ENCODE measurements around the gene RETNLB.

The RETNLB gene

DNA sequence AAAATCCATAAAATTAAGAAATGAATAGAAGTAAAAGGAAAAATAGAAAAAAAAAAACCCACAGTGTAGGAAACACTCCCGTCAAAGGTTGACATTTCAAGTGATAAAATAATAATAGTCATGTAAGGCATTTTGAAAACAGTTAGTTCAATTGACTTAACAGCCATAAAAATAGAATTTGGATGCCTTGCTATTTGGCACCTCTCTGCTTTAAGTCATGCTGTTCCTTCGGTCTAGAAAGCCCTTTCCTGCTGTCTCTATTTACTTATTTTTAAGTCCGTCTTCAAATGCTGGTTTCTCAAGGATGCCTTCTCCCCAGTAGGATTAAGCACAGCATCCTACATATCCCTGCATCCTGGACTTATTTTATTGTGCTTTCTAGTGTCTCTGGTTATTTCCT lies 22.3 kb upstream of the RETNLB start:
- TF ChIP-seq HDGF (IDR thresholded peaks at IDR 0.05; ENCODE audit: borderline replicate concordance) = no peak
- TF ChIP-seq FOXK2 (IDR thresholded peaks at IDR 0.05) = no peak
- TF ChIP-seq SUZ12 (IDR thresholded peaks at IDR 0.05) = no peak
- no peak for TF ChIP-seq BHLHE40 (IDR thresholded peaks at IDR 0.05; ENCODE audit: borderline replicate concordance)
- no peak for TF ChIP-seq LEF1 (IDR thresholded peaks at IDR 0.05; ENCODE audit: borderline replicate concordance)
- no peak for TF ChIP-seq NFRKB (IDR thresholded peaks at IDR 0.05)
- no peak for TF ChIP-seq CTBP1 (IDR thresholded peaks at IDR 0.05; ENCODE audit: borderline replicate concordance)
- TF ChIP-seq FOXM1 (IDR thresholded peaks at IDR 0.05; ENCODE audit: borderline replicate concordance) = no peak
- no peak for TF ChIP-seq TARDBP (IDR thresholded peaks at IDR 0.05)
- TF ChIP-seq, protein P1, sequence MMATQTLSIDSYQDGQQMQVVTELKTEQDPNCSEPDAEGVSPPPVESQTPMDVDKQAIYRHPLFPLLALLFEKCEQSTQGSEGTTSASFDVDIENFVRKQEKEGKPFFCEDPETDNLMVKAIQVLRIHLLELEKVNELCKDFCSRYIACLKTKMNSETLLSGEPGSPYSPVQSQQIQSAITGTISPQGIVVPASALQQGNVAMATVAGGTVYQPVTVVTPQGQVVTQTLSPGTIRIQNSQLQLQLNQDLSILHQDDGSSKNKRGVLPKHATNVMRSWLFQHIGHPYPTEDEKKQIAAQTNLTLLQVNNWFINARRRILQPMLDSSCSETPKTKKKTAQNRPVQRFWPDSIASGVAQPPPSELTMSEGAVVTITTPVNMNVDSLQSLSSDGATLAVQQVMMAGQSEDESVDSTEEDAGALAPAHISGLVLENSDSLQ (IDR thresholded peaks at IDR 0.05) = no peak
- TF ChIP-seq ZNF384 (IDR thresholded peaks at IDR 0.05) = no peak
- TF ChIP-seq ARNT (IDR thresholded peaks at IDR 0.05) = no peak
- TF ChIP-seq L3MBTL2 (conservative IDR thresholded peaks at IDR 0.05) = no peak
- no peak for TF ChIP-seq ELF4 (IDR thresholded peaks at IDR 0.05)
- no peak for TF ChIP-seq FOXA1 (IDR thresholded peaks at IDR 0.05)
- TF ChIP-seq SP1 (IDR thresholded peaks at IDR 0.05) = no peak
- no peak for DNase-seq (ENCODE audit: extremely low spot score)
- POLR2A ChIA-PET = no interaction called here
- CTCF ChIA-PET = no interaction called here

GRCh38 chr3:108775649-108776048 lies 18.4 kb upstream of the RETNLB start:
- CTCF ChIA-PET = no interaction called here
- no peak for TF ChIP-seq ZNF384 (IDR thresholded peaks at IDR 0.05)
- no peak for TF ChIP-seq NFRKB (IDR thresholded peaks at IDR 0.05)
- TF ChIP-seq LEF1 (IDR thresholded peaks at IDR 0.05; ENCODE audit: borderline replicate concordance) = no peak
- no peak for TF ChIP-seq FOXM1 (IDR thresholded peaks at IDR 0.05; ENCODE audit: borderline replicate concordance)
- TF ChIP-seq ARNT (IDR thresholded peaks at IDR 0.05) = no peak
- no peak for TF ChIP-seq SUZ12 (IDR thresholded peaks at IDR 0.05)
- TF ChIP-seq HDGF (IDR thresholded peaks at IDR 0.05; ENCODE audit: borderline replicate concordance) = no peak
- no peak for TF ChIP-seq L3MBTL2 (conservative IDR thresholded peaks at IDR 0.05)
- no peak for TF ChIP-seq SP1 (IDR thresholded peaks at IDR 0.05)
- TF ChIP-seq FOXA1 (IDR thresholded peaks at IDR 0.05) = no peak
- no peak for TF ChIP-seq TARDBP (IDR thresholded peaks at IDR 0.05)
- no peak for TF ChIP-seq BHLHE40 (IDR thresholded peaks at IDR 0.05; ENCODE audit: borderline replicate concordance)
- TF ChIP-seq, protein P1 (IDR thresholded peaks at IDR 0.05) = no peak
- TF ChIP-seq CTBP1 (IDR thresholded peaks at IDR 0.05; ENCODE audit: borderline replicate concordance) = no peak
- DNase-seq (ENCODE audit: extremely low spot score) = no peak
- POLR2A ChIA-PET = no interaction called here

- DNase-seq (ENCODE audit: extremely low spot score) = no peak
- POLR2A ChIA-PET = no interaction called here
- TF ChIP-seq FOXM1 (IDR thresholded peaks at IDR 0.05; ENCODE audit: borderline replicate concordance) (no peak), SUZ12 (IDR thresholded peaks at IDR 0.05) (no peak), ELF4 (IDR thresholded peaks at IDR 0.05) (no peak), BHLHE40 (IDR thresholded peaks at IDR 0.05; ENCODE audit: borderline replicate concordance) (no peak), LEF1 (IDR thresholded peaks at IDR 0.05; ENCODE audit: borderline replicate concordance) (no peak)
- TF ChIP-seq, protein P1 (IDR thresholded peaks at IDR 0.05) = no peak
- CTCF ChIA-PET = no interaction called here
Observed at GRCh38 chr3:108767253-108767652, 10.0 kb upstream of the RETNLB start.

- ChIA-PET CTCF (no interaction called here), POLR2A (no interaction called here)
Observed at GRCh38 chr3:108755686-108756085, 1.5 kb downstream of the RETNLB start.

GRCh38 chr3:108744762-108745161 lies 12.4 kb downstream of the RETNLB start:
- ChIA-PET CTCF (no interaction called here), POLR2A (no interaction called here)
- DNase-seq (ENCODE audit: extremely low spot score) = no peak
- TF ChIP-seq LEF1 (IDR thresholded peaks at IDR 0.05; ENCODE audit: borderline replicate concordance) (no peak), FOXK2 (IDR thresholded peaks at IDR 0.05) (no peak), NFRKB (IDR thresholded peaks at IDR 0.05) (no peak), TARDBP (IDR thresholded peaks at IDR 0.05) (no peak), SP1 (IDR thresholded peaks at IDR 0.05) (no peak), ZNF384 (IDR thresholded peaks at IDR 0.05) (no peak), SUZ12 (IDR thresholded peaks at IDR 0.05) (no peak), FOXM1 (IDR thresholded peaks at IDR 0.05; ENCODE audit: borderline replicate concordance) (no peak)
- TF ChIP-seq, protein P1 (IDR thresholded peaks at IDR 0.05) = no peak

More at GRCh38 chr3:108755686-108756085, 1.5 kb downstream of the RETNLB start:
- TF ChIP-seq FOXM1 (IDR thresholded peaks at IDR 0.05; ENCODE audit: borderline replicate concordance) = no peak
- no peak for TF ChIP-seq FOXA1 (IDR thresholded peaks at IDR 0.05)
- TF ChIP-seq BHLHE40 (IDR thresholded peaks at IDR 0.05; ENCODE audit: borderline replicate concordance) = no peak
- no peak for TF ChIP-seq TARDBP (IDR thresholded peaks at IDR 0.05)
- no peak for TF ChIP-seq HDGF (IDR thresholded peaks at IDR 0.05; ENCODE audit: borderline replicate concordance)
- no peak for TF ChIP-seq FOXK2 (IDR thresholded peaks at IDR 0.05)
- TF ChIP-seq NFRKB (IDR thresholded peaks at IDR 0.05) = no peak
- TF ChIP-seq ARNT (IDR thresholded peaks at IDR 0.05) = no peak
- TF ChIP-seq, protein P1 (IDR thresholded peaks at IDR 0.05) = no peak
- no peak for TF ChIP-seq SUZ12 (IDR thresholded peaks at IDR 0.05)
- TF ChIP-seq L3MBTL2 (conservative IDR thresholded peaks at IDR 0.05) = no peak
- TF ChIP-seq CTBP1 (IDR thresholded peaks at IDR 0.05; ENCODE audit: borderline replicate concordance) = no peak
- no peak for DNase-seq (ENCODE audit: extremely low spot score)
